H1 (cell line): ENCODE data around the gene FIGNL1. TPM values are rescaled to one million over a fixed set of nuclear protein-coding genes. Genes with fewer than 3 reads are reported as not detected.

ENCODE experiments used
- CTCF ChIA-PET: fragments of 300-600 bp; sonication (Branson Sonifier 250); formaldehyde crosslinking; loops from one replicate; lab custom pipeline; 2021; ENCODE audit not compliant: partially characterized antibody; lab: Charles Lee
- POLR2A ChIA-PET: fragments of 300-600 bp; sonication (Branson Sonifier 250); formaldehyde crosslinking; loops from one replicate; lab custom pipeline; 2021; ENCODE audit warnings: inconsistent platforms; ENCODE audit not compliant: partially characterized antibody; lab: Charles Lee
- DNase-seq, 2 experiments: peaks; one replicate each; pipeline versions ENCODE4 v3.0.0 to v3.0.0-alpha.2; 2010 to 2022; ENCODE audit warnings: low spot score in 2 of 2, low read depth in 1 of 2, mixed read lengths in 1 of 2
- FAIRE-seq: peaks from 2 replicates; lab custom pipeline; 2011; peaks lifted over from hg19 to GRCh38; lab: Jason Lieb, UNC
- H2AFZ ChIP-seq: 2 replicates; pipeline ENCODE4 v1.8.1; 2012; ENCODE audit warnings: low read length, inconsistent platforms
- H2AK5ac ChIP-seq: 2 replicates; pipeline ENCODE4 v1.6.1; 2013; ENCODE audit warnings: low read depth, low read length
- H2BK120ac ChIP-seq: replicated peaks from 2 replicates; pipeline ENCODE3; 2013; ENCODE audit warnings: low read depth, low read length, inconsistent platforms
- H2BK12ac ChIP-seq: 2 replicates; pipeline ENCODE4 v1.6.1; 2013; ENCODE audit warnings: low read depth, low read length
- H2BK15ac ChIP-seq: 2 replicates; pipeline ENCODE4 v1.6.1; 2013; ENCODE audit warnings: low read length
- H2BK20ac ChIP-seq: 2 replicates; pipeline ENCODE4 v1.6.1; 2013; ENCODE audit warnings: low read length
- H2BK5ac ChIP-seq: 2 replicates; pipeline ENCODE4 v1.6.1; 2013; ENCODE audit warnings: low read depth, low read length
- H3K14ac ChIP-seq: 2 replicates; pipeline ENCODE4 v1.6.1; 2013; ENCODE audit warnings: inconsistent platforms; ENCODE audit not compliant: insufficient read length
- H3K18ac ChIP-seq: 2 replicates; pipeline ENCODE4 v1.6.1; 2013; ENCODE audit warnings: low read length; ENCODE audit errors: extremely low read depth
- H3K23ac ChIP-seq: 2 replicates; pipeline ENCODE4 v1.6.1; 2013; ENCODE audit warnings: inconsistent platforms; ENCODE audit not compliant: insufficient read length
- H3K23me2 ChIP-seq: 2 replicates; pipeline ENCODE4 v1.6.1; 2013; ENCODE audit warnings: low read depth, low read length
- H3K27ac ChIP-seq: 2 replicates; pipeline ENCODE4 v1.6.1; 2011; ENCODE audit warnings: low read depth, low read length, inconsistent platforms
- H3K27me3 ChIP-seq, 4 experiments: replicated peaks in 1 of 4; 1 replicate in 1 of 4; 2 replicates in 3 of 4; pipeline versions ENCODE4 v1.6.1 to v1.8.1; 2011 to 2013; ENCODE audit warnings: low read length in 3 of 4, mild to moderate bottlenecking in 3 of 4, inconsistent platforms in 2 of 4, mixed read lengths in 2 of 4, moderate library complexity in 1 of 4; ENCODE audit not compliant: control insufficient read depth in 3 of 4, insufficient read depth in 3 of 4; ENCODE audit errors: extremely low read depth in 1 of 4
- H3K36me3 ChIP-seq, 4 experiments: 2 replicates each; pipeline versions ENCODE4 v1.6.1 to v1.8.1; 2011 to 2013; ENCODE audit warnings: mild to moderate bottlenecking in 4 of 4, low read length in 3 of 4, moderate library complexity in 2 of 4, control low read depth in 1 of 4, inconsistent platforms in 1 of 4; ENCODE audit not compliant: insufficient read depth in 4 of 4, control insufficient read depth in 2 of 4
- H3K4ac ChIP-seq: replicated peaks from 2 replicates; pipeline ENCODE3; 2013; ENCODE audit warnings: low read length, low read depth, mixed read lengths, inconsistent platforms; ENCODE audit not compliant: insufficient read length
- H3K4me1 ChIP-seq, 4 experiments: replicated peaks in 1 of 4; 1 replicate in 1 of 4; 2 replicates in 3 of 4; pipeline versions ENCODE4 v1.6.1 to v1.8.1; 2011 to 2013; ENCODE audit warnings: low read length in 3 of 4, inconsistent platforms in 2 of 4, mixed read lengths in 1 of 4; ENCODE audit not compliant: insufficient read depth in 4 of 4, control insufficient read depth in 3 of 4
- H3K4me2 ChIP-seq, 2 experiments: 2 replicates each; pipeline versions ENCODE4 v1.6.1 to v1.8.1; 2011 to 2013; ENCODE audit warnings: low read depth in 2 of 2, low read length in 2 of 2, control low read depth in 1 of 2, inconsistent platforms in 1 of 2, mild to moderate bottlenecking in 1 of 2; ENCODE audit not compliant: insufficient read depth in 1 of 2
- H3K4me3 ChIP-seq, 4 experiments: fragments of 200-600, 300-600 bp in 1 of 4; sonication (generic), shearing (Covaris generic), sonication (Bioruptor Twin) in 1 of 4; 2 replicates each; pipeline versions ENCODE4 v1.5.1 to v1.8.1; 2011 to 2016; ENCODE audit warnings: low read length in 4 of 4, low read depth in 3 of 4, control low read depth in 2 of 4, inconsistent platforms in 2 of 4, mild to moderate bottlenecking in 2 of 4, mixed read lengths in 1 of 4, moderate library complexity in 1 of 4; ENCODE audit not compliant: insufficient read depth in 2 of 4; ENCODE audit errors: extremely low read depth in 1 of 4
- H3K56ac ChIP-seq: replicated peaks from 2 replicates; pipeline ENCODE3; 2013; ENCODE audit warnings: low read depth, mild to moderate bottlenecking, mixed read lengths, low read length, inconsistent platforms; ENCODE audit not compliant: insufficient read length
- H3K79me1 ChIP-seq: 2 replicates; pipeline ENCODE4 v1.6.1; 2013; ENCODE audit warnings: low read depth, low read length, control low read depth
- H3K79me2 ChIP-seq, 2 experiments: 2 replicates each; pipeline versions ENCODE4 v1.6.1 to v1.8.1; 2012 to 2013; ENCODE audit warnings: low read length in 2 of 2, mild to moderate bottlenecking in 2 of 2, inconsistent platforms in 1 of 2; ENCODE audit not compliant: insufficient read depth in 2 of 2, control insufficient read depth in 1 of 2
- H3K9ac ChIP-seq, 4 experiments: replicated peaks in 1 of 4; 1 replicate in 1 of 4; 2 replicates in 3 of 4; pipeline versions ENCODE4 v1.6.1 to v1.8.1; 2011 to 2013; ENCODE audit warnings: low read depth in 3 of 4, low read length in 3 of 4, control low read depth in 2 of 4, mild to moderate bottlenecking in 2 of 4, moderate library complexity in 2 of 4, inconsistent platforms in 1 of 4; ENCODE audit errors: extremely low read depth in 1 of 4
- H3K9me3 ChIP-seq, 2 experiments: 2 replicates each; pipeline versions ENCODE4 v1.6.1 to v1.8.1; 2012 to 2013; ENCODE audit warnings: mild to moderate bottlenecking in 2 of 2, moderate library complexity in 2 of 2, control low read depth in 1 of 2, inconsistent platforms in 1 of 2, low read depth in 1 of 2, low read length in 1 of 2, mixed read lengths in 1 of 2; ENCODE audit not compliant: insufficient read depth in 2 of 2
- H4K20me1 ChIP-seq, 2 experiments: replicated peaks in 1 of 2; 2 replicates each; pipeline versions ENCODE3 to v1.8.1; 2011 to 2013; ENCODE audit warnings: inconsistent platforms in 2 of 2, low read length in 2 of 2, mild to moderate bottlenecking in 1 of 2; ENCODE audit not compliant: insufficient read depth in 2 of 2, control insufficient read depth in 1 of 2
- H4K5ac ChIP-seq: 2 replicates; pipeline ENCODE4 v1.6.1; 2013; ENCODE audit warnings: low read length, low read depth, mixed read lengths, inconsistent platforms; ENCODE audit not compliant: insufficient read length
- H4K8ac ChIP-seq: 2 replicates; pipeline ENCODE4 v1.8.0; 2013; ENCODE audit warnings: mild to moderate bottlenecking, moderate library complexity, low read length, inconsistent platforms; ENCODE audit not compliant: insufficient read depth; ENCODE audit errors: extremely low read depth
- H4K91ac ChIP-seq: replicated peaks from 2 replicates; pipeline ENCODE3; 2013; ENCODE audit warnings: low read length, mixed read lengths, inconsistent platforms; ENCODE audit not compliant: insufficient read length
- CREB1 ChIP-seq: IDR thresholded peaks from 2 replicates; pipeline ENCODE4 v1.6.1; 2012; ENCODE audit warnings: inconsistent platforms
- EGR1 ChIP-seq: IDR thresholded peaks from 2 replicates; pipeline ENCODE4 v1.6.1; 2011; ENCODE audit warnings: low read depth, low read length, borderline replicate concordance
- KDM5A ChIP-seq: fragments of 200-600 bp; IDR thresholded peaks from 2 replicates; pipeline ENCODE4 v1.7.1; 2012; ENCODE audit warnings: mild to moderate bottlenecking, low read length, inconsistent platforms, mixed read lengths
- PHF8 ChIP-seq: fragments of 200-600 bp; sonication (generic); conservative IDR thresholded peaks from 2 replicates; pipeline ENCODE4 v1.7.1; 2012; ENCODE audit warnings: low read depth, mild to moderate bottlenecking, inconsistent platforms, low read length, moderate library complexity
- POLR2A ChIP-seq, 2 experiments: IDR thresholded peaks; 1 replicate in 1 of 2; 2 replicates in 1 of 2; pipeline ENCODE4 v1.6.1; 2011; ENCODE audit warnings: low read depth in 2 of 2, low read length in 2 of 2, mild to moderate bottlenecking in 2 of 2; ENCODE audit errors: control extremely low read depth in 1 of 2
- RAD21 ChIP-seq, 2 experiments: IDR thresholded peaks in 1 of 2; conservative IDR thresholded peaks in 1 of 2; 2 replicates each; pipeline ENCODE4 v1.6.1; 2011; ENCODE audit warnings: low read depth in 2 of 2, low read length in 2 of 2, improper control_type of control experiment in 1 of 2, inconsistent platforms in 1 of 2, mild to moderate bottlenecking in 1 of 2, moderate library complexity in 1 of 2
- RFX5 ChIP-seq: IDR thresholded peaks from 2 replicates; pipeline ENCODE4 v1.6.1; 2011; ENCODE audit warnings: low read depth, low read length, improper control_type of control experiment, borderline replicate concordance
- RXRA ChIP-seq: IDR thresholded peaks from 2 replicates; pipeline ENCODE4 v1.6.1; 2011; ENCODE audit warnings: low read depth, mild to moderate bottlenecking, low read length, moderate library complexity; ENCODE audit not compliant: insufficient read depth
- SAP30 ChIP-seq: fragments of 300-600 bp; sonication (generic); IDR thresholded peaks from 2 replicates; pipeline ENCODE4 v1.7.1; 2012; ENCODE audit warnings: low read length, moderate library complexity, mild to moderate bottlenecking, inconsistent platforms; ENCODE audit not compliant: insufficient read depth, insufficient replicate concordance
- SP1 ChIP-seq: IDR thresholded peaks from 2 replicates; pipeline ENCODE4 v1.6.1; 2011; ENCODE audit warnings: low read depth, low read length
- WGBS, 2 experiments: shearing (Covaris generic) in 1 of 2; methylation state at CpG; one replicate each; pipeline versions ENCODE4 v1.1.6 to v1.1.7; 2013 to 2015; ENCODE audit warnings: low lambda C conversion rate in 2 of 2, mixed read lengths in 2 of 2, inconsistent platforms in 1 of 2, low coverage in 1 of 2, missing lambda C conversion rate in 1 of 2; ENCODE audit not compliant: insufficient replicate concordance in 2 of 2, insufficient coverage in 1 of 2, insufficient read length in 1 of 2; ENCODE audit errors: extremely low coverage in 1 of 2, missing lambda C conversion rate in 1 of 2; 5-methylcytosine and 5-hydroxymethylcytosine counted together
- polyA plus RNA-seq, 7 experiments: library from polyadenylated mRNA; depleted of rRNA in 3 of 7; stranded (reverse) in 5 of 7; unstranded in 2 of 7; fragments of >200 nt in 5 of 7; fragments of 200-250 nt in 2 of 7; gene quantifications; 1 replicate in 5 of 7; 2 replicates in 1 of 7; 4 replicates in 1 of 7; pipeline versions ENCODE4 v1.2.1 to v1.2.3, GENCODE V29; 2011 to 2013; ENCODE audit warnings: missing spikeins in 2 of 7, mixed read lengths in 2 of 7
- total RNA-seq: library from RNA; stranded (reverse); fragmentation: NEBNext Ultra II Directional; extraction: Animal tissue kit (Norgen Biotek cat#: 25700); gene quantifications from 2 replicates; pipeline ENCODE4 v1.2.1, GENCODE V29; 2021
- TF ChIP-seq, protein P1 (sequence below): IDR thresholded peaks from 2 replicates; pipeline ENCODE4 v1.6.1; 2011; ENCODE audit warnings: low read depth, mild to moderate bottlenecking, low read length; ENCODE audit not compliant: insufficient read depth

The FIGNL1 gene
- total and polyA plus RNA-seq, 2 of the 8 experiments (the other 6 are each of a cell fraction or from before 2014, with no cell fraction given) = 6.5 to 9.9 TPM

DNA sequence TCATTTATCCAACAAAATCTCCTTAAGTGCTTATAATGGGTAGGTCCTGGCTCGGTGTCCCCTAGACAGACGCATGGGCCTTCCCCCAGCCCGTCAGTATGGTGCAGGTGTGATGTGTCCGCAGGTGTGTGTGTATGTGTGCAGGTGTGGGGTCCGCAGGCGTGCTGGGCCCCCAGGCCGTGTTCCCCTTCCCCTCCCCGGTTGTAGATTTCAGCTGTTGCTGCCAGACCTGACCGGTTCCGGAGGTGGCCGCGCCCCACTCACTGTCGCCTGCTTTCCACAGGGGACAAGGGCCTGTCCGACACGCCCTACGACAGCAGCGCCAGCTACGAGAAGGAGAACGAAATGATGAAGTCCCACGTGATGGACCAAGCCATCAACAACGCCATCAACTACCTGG is 50.5 kb downstream of the FIGNL1 start:
- H3K14ac ChIP-seq = no peak overlapping the region
- no peak overlapping the region for H3K18ac ChIP-seq
- no peak overlapping the region for H3K27ac ChIP-seq
- no peak overlapping the region for H2BK20ac ChIP-seq
- POLR2A ChIA-PET = no interaction called here
- FAIRE-seq = no peak
- H2BK12ac ChIP-seq = no peak overlapping the region
- no peak overlapping the region for H3K4ac ChIP-seq
- no peak overlapping the region for H2BK120ac ChIP-seq
- no peak for DNase-seq
- H3K9me3 ChIP-seq = no peaks in the 10 kb centered on the region
- no peak overlapping the region for H4K5ac ChIP-seq
- no peak overlapping the region for H2BK5ac ChIP-seq
- H2AFZ ChIP-seq = no peak overlapping the region
- no peak overlapping the region for H3K56ac ChIP-seq
- no peak overlapping the region for H3K23ac ChIP-seq
- no peaks in the 10 kb centered on the region for H3K4me1 ChIP-seq
- H3K36me3 ChIP-seq = no peaks in the 10 kb centered on the region
- H2BK15ac ChIP-seq = no peak overlapping the region
- WGBS, 2 experiments = 96% methylated on average over 18 of the region's 21 CpGs; no CpG with 5 or more reads in 1 of the 2 experiments
- CTCF ChIA-PET = interaction anchor here (1.4 kb wide), 1 partner anchor 17 kb away, joined by 4 read pairs; no protein-coding TSS in a partner anchor
- H2AK5ac ChIP-seq = no peak overlapping the region
- no peaks in the 10 kb centered on the region for H4K20me1 ChIP-seq
- H4K91ac ChIP-seq = no peak overlapping the region
- H4K8ac ChIP-seq = peak overlapping the region; percentile 65
- no peak for TF ChIP-seq KDM5A
- TF ChIP-seq, protein P1, sequence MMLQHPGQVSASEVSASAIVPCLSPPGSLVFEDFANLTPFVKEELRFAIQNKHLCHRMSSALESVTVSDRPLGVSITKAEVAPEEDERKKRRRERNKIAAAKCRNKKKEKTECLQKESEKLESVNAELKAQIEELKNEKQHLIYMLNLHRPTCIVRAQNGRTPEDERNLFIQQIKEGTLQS = no peak
- no peak for TF ChIP-seq POLR2A (IDR thresholded peaks at IDR 0.05; ENCODE audit: control extremely low read depth in 1 of 2, low read depth in 2 of 2, low read length in 2 of 2)
- TF ChIP-seq CREB1 = no peak
- no peak for TF ChIP-seq PHF8
- no peak for TF ChIP-seq EGR1
- TF ChIP-seq SAP30 = no peak
- TF ChIP-seq RXRA = no peak
- TF ChIP-seq RFX5 = no peak
- TF ChIP-seq RAD21 (IDR thresholded peaks at IDR 0.05 in 1 of 2, conservative IDR thresholded peaks at IDR 0.05 in 1 of 2; ENCODE audit: low read depth in 2 of 2, low read length in 2 of 2) = no peak
- no peak for TF ChIP-seq SP1
- H3K9ac ChIP-seq = no peak overlapping the region
- no peaks in the 10 kb centered on the region for H3K23me2 ChIP-seq
- no peaks in the 10 kb centered on the region for H3K79me1 ChIP-seq
- H3K4me3 ChIP-seq = no peak overlapping the region
- no peaks in the 10 kb centered on the region for H3K27me3 ChIP-seq
- H3K4me2 ChIP-seq = no peak overlapping the region
- H3K79me2 ChIP-seq = no peaks in the 10 kb centered on the region
